ENCODE results near the gene DDN. TPM values are rescaled to one million over a fixed set of nuclear protein-coding genes. Genes with fewer than 3 reads are reported as not detected.

DDN gene
- total RNA-seq, 1 experiment from 2014 or later = 0.35 TPM

- Mint-ChIP-seq H3K4me1 (peaks cover 25 to 37% of the 10 kb centered on the region in 2 experiments), H3K27ac (no peak overlapping the region), H3K27me3 (ENCODE audit: low read depth) (peaks cover 99% of the 10 kb centered on the region), H3K9me3 (peaks cover 3 to 9% of the 10 kb centered on the region in 2 experiments; a peak in 4 of 5 replicates), H3K36me3 (ENCODE audit: insufficient read depth in 1 of 3, low read depth in 3 of 3) (no peaks in the 10 kb centered on the region; a peak in 1 of 7 replicates), H3K4me3 (peak overlapping the region; percentile 49 to 75)
- H3K14ac ChIP-seq (ENCODE audit: insufficient read depth, low read length) = no peak overlapping the region
- H4K5ac ChIP-seq (ENCODE audit: insufficient read length, low read depth, low read length) = no peak overlapping the region
- H3K79me2 ChIP-seq (ENCODE audit: insufficient read depth, low read length) = no peaks in the 10 kb centered on the region
- H3K18ac ChIP-seq (ENCODE audit: insufficient read length, low read depth, low read length) = no peak overlapping the region
- H2AK5ac ChIP-seq (ENCODE audit: insufficient read length, low read length) = no peak overlapping the region
- WGBS (ENCODE audit: extremely low coverage, insufficient read length, low lambda C conversion rate) = no CpG with 5 or more reads among the region's 55 CpGs
- no peak overlapping the region for H3T11ph ChIP-seq (ENCODE audit: low read length)
- no peak overlapping the region for H2BK120ac ChIP-seq (ENCODE audit: low read depth, low read length, poor library complexity, severe bottlenecking)
- H2BK12ac ChIP-seq (ENCODE audit: insufficient read length, low read depth, low read length) = no peak overlapping the region
- H3K4me1 ChIP-seq (ENCODE audit: insufficient read depth, low read length) = no peaks in the 10 kb centered on the region; the same call in 1 of the 2 replicates
- H2BK5ac ChIP-seq (ENCODE audit: insufficient read length, low read length) = no peak overlapping the region
- H4K20me1 ChIP-seq (ENCODE audit: control insufficient read depth, insufficient read depth, insufficient read length) = no peaks in the 10 kb centered on the region
- H4K91ac ChIP-seq (ENCODE audit: insufficient read length, low read depth, low read length) = no peak overlapping the region
- H3K56ac ChIP-seq (ENCODE audit: insufficient read length, low read depth, low read length) = no peak overlapping the region
- no peak overlapping the region for H4K8ac ChIP-seq (replicated peaks; ENCODE audit: insufficient read length, low read depth, low read length)
- H3K23me2 ChIP-seq (ENCODE audit: insufficient read length, low read depth, low read length, poor library complexity, severe bottlenecking) = peaks cover 15% of the 10 kb centered on the region
- H2BK15ac ChIP-seq (ENCODE audit: low read depth, low read length) = no peak overlapping the region
- H3K27me3 ChIP-seq (ENCODE audit: insufficient read depth, low read length) = peaks cover 91% of the 10 kb centered on the region
- TF ChIP-seq CTCF (conservative IDR thresholded peaks at IDR 0.05) = no peak
- H3K9ac ChIP-seq (ENCODE audit: extremely low read depth, insufficient read length, low read length) = no peak overlapping the region
- H3K4me2 ChIP-seq (ENCODE audit: insufficient read depth, insufficient read length, low read length) = peak overlapping the region; percentile 30
- no peak overlapping the region for H2BK20ac ChIP-seq (ENCODE audit: low read depth, low read length, poor library complexity, severe bottlenecking)
- H3K9me3 ChIP-seq (ENCODE audit: control insufficient read depth, low read depth, low read length) = no peaks in the 10 kb centered on the region
- H3K4ac ChIP-seq (ENCODE audit: low read depth, low read length) = no peak overlapping the region
- H3K23ac ChIP-seq (ENCODE audit: insufficient read length, low read depth, low read length) = no peak overlapping the region
- peak; percentile 58 for DNase-seq
- no peak overlapping the region for H2AFZ ChIP-seq (ENCODE audit: low read length)
- H3K79me1 ChIP-seq (ENCODE audit: insufficient read depth, low read depth, low read length, poor library complexity, severe bottlenecking) = no peaks in the 10 kb centered on the region
- no peak overlapping the region for H3K27ac ChIP-seq (ENCODE audit: insufficient read length, low read depth, low read length)
Measured at GRCh38 chr12:48979602-48980388, 19.4 kb downstream of the DDN start.
